Thyroid gland (tissue), 4 donors: Measurements from ENCODE around the gene MYADML2. TPM values are rescaled to one million over a fixed set of nuclear protein-coding genes. Genes with fewer than 3 reads are reported as not detected.
A peak's percentile ranks its signal among the peaks of the same experiment; 100 is the strongest.

ENCODE experiments used
- DNase-seq, 2 donors: peaks; one replicate each; pipeline ENCODE4 v3.0.0-alpha.2; 2019
- H3K27ac ChIP-seq, 3 donors: fragments of 200-600 bp; sonication (generic); 1 replicate in 2 of 3; 2 replicates in 1 of 3; pipeline ENCODE4 v1.5.1; 2016 to 2019; ENCODE audit warnings: mild to moderate bottlenecking in 1 of 3, moderate library complexity in 1 of 3
- H3K27me3 ChIP-seq: fragments of 200-600 bp; sonication (generic); one replicate; pipeline ENCODE4 v1.5.1; 2019
- H3K36me3 ChIP-seq, 2 donors: fragments of 200-600 bp; sonication (generic); one replicate each; pipeline ENCODE4 v1.5.1; 2016 to 2019
- H3K4me1 ChIP-seq, 2 donors: fragments of 200-600 bp; sonication (generic); one replicate each; pipeline ENCODE4 v1.5.1; 2017 to 2019
- H3K4me3 ChIP-seq, 3 donors: fragments of 200-600 bp; sonication (generic); replicated peaks in 1 of 3; 1 replicate in 2 of 3; 2 replicates in 1 of 3; pipeline ENCODE4 v1.5.1; 2016; ENCODE audit warnings: mild to moderate bottlenecking in 1 of 3
- H3K9me3 ChIP-seq: fragments of 200-600 bp; sonication (generic); one replicate; pipeline ENCODE4 v1.5.1; 2017
- POLR2A ChIP-seq, 2 donors: fragments of 450-650 bp; IDR thresholded peaks; one replicate each; pipeline ENCODE4 v1.6.1; 2017; ENCODE audit warnings: antibody characterized with exemption in 2 of 2, mild to moderate bottlenecking in 2 of 2, moderate library complexity in 1 of 2
- WGBS, 2 donors: methylation state at CpG; one replicate each; pipeline ENCODE4 v1.1.5; 2017; 5-methylcytosine and 5-hydroxymethylcytosine counted together
- intact Hi-C: fragments of 100-400 bp; cut with DNase I; formaldehyde crosslinking; loops from one replicate; pipeline ENCODE4 v1.15.1; 2023
- total RNA-seq, 4 donors: library from RNA; depleted of rRNA; stranded (reverse); fragments of >200 nt; gene quantifications; one replicate each; pipeline ENCODE4 v1.2.3, GENCODE V29; 2016
- TF ChIP-seq, protein P1 (sequence below), 6 experiments: fragments of 200-600 bp in 3 of 6; fragments of 450-650 bp in 3 of 6; sonication (generic) in 3 of 6; IDR thresholded peaks; one replicate each; pipeline ENCODE4 v1.5.1; 2016 to 2019; ENCODE audit warnings: antibody characterized with exemption in 6 of 6, mild to moderate bottlenecking in 2 of 6, inconsistent platforms in 1 of 6, moderate library complexity in 1 of 6

Gene MYADML2
- total RNA-seq, 4 donors from 2014 or later = not detected

DNA sequence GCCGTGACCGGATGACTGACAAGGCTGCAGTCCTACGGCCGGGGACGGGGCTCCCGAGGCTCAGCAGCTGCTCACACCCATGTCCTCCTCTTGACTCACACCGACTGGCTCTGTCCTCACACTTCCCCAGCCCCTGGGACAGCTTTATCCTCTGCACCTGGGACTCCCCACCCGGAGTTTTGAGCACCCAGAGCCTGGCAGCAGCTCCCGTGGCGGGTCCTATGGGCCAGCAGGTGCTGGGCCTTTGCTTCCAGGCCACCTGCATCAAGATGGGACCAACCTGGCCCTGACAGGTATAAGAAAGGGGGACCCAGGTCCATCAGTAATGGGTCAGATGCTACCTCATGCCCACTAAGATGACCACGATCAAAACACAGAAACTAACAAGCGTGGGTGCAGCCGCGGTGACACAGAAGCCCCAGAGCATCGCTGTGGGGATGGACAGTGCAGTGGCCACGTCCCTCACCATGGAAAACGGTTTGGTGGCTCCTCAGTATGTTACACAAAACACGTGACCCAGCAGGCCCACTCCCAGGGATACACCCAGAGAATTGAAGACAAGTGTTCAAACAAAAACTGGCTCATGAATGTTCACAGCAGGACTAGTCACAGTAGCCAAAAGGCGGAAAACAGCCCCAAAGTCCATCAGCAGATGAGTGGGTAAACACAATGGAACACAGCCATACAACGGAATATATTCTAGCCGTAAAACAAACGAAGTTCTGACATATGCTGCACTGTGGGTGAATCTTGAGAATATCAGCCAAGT, 17.2 kb upstream of the MYADML2 start:
- Histone ChIP-seq H3K36me3 (no peaks in the 10 kb centered on the region), H3K27me3 (peaks cover 13% of the 10 kb centered on the region), H3K4me3 (no peak overlapping the region), H3K27ac (no peak overlapping the region), H3K4me1 (peaks cover 15 to 35% of the 10 kb centered on the region in 2 donors), H3K9me3 (no peaks in the 10 kb centered on the region)
- intact Hi-C loops = no loop called here
- 79 to 81% methylated on average over 22 of the region's 22 CpGs for WGBS, 2 donors
- DNase-seq = no peak
- no peak for TF ChIP-seq POLR2A (IDR thresholded peaks at IDR 0.05)
- TF ChIP-seq, protein P1, sequence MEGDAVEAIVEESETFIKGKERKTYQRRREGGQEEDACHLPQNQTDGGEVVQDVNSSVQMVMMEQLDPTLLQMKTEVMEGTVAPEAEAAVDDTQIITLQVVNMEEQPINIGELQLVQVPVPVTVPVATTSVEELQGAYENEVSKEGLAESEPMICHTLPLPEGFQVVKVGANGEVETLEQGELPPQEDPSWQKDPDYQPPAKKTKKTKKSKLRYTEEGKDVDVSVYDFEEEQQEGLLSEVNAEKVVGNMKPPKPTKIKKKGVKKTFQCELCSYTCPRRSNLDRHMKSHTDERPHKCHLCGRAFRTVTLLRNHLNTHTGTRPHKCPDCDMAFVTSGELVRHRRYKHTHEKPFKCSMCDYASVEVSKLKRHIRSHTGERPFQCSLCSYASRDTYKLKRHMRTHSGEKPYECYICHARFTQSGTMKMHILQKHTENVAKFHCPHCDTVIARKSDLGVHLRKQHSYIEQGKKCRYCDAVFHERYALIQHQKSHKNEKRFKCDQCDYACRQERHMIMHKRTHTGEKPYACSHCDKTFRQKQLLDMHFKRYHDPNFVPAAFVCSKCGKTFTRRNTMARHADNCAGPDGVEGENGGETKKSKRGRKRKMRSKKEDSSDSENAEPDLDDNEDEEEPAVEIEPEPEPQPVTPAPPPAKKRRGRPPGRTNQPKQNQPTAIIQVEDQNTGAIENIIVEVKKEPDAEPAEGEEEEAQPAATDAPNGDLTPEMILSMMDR (IDR thresholded peaks at IDR 0.05) = no peak

DNA sequence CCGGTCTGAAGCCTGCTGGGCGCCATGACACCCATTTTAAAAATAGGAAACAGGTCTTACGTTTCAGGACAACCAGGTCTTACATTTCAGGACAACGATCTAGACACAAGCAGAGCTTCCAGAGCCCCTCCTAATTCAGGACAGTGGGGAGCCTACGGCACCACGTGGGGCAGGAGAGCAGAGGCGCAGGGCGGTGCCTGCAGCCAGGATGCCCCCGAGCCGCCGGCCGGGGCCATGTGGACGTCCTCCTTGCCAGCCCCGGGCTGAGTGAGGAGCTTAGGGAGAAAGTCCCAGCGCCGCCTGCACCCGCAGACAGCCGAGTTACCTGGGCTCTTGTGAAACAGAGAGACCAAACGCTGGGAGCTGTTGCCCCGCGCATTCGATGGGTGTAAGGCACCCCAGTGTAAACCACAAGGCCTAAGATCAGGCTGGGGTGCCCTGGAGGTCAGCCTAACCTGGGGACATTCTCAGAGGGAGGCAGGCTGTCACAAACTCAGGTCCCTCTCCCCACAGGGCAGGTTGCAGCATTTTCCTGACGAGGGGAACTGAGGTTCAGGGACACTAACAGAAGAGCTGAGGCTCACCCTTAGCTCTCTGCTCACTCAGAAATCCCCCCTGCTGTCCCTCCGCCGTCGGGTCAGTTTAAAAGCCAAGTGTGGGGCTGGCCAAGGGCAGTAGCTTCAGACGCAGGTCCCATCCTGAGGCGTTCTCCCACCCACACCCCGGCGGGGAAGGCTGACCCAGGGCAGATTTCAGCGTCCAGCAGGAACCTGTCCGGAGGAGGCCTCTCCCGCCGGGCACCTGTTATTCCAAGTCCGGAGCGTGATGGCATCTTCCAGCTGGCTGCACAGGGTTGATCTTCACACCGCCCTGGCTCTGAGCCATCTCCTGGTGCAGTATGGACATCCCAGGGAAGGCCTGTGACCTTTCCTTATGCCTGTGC, 15.7 kb upstream of the MYADML2 start:
- DNase-seq = no peak
- Histone ChIP-seq H3K27ac (no peak overlapping the region), H3K9me3 (no peaks in the 10 kb centered on the region), H3K27me3 (peaks cover 25% of the 10 kb centered on the region), H3K4me3 (no peak overlapping the region), H3K36me3 (no peaks in the 10 kb centered on the region), H3K4me1 (peaks cover 8 to 30% of the 10 kb centered on the region in 2 donors)
- TF ChIP-seq, protein P1 (IDR thresholded peaks at IDR 0.05) = no peak
- TF ChIP-seq POLR2A (IDR thresholded peaks at IDR 0.05) = no peak
- 62 to 68% methylated on average over 23 to 34 of the region's 37 CpGs for WGBS, 2 donors
- intact Hi-C loops = no loop called here

DNA sequence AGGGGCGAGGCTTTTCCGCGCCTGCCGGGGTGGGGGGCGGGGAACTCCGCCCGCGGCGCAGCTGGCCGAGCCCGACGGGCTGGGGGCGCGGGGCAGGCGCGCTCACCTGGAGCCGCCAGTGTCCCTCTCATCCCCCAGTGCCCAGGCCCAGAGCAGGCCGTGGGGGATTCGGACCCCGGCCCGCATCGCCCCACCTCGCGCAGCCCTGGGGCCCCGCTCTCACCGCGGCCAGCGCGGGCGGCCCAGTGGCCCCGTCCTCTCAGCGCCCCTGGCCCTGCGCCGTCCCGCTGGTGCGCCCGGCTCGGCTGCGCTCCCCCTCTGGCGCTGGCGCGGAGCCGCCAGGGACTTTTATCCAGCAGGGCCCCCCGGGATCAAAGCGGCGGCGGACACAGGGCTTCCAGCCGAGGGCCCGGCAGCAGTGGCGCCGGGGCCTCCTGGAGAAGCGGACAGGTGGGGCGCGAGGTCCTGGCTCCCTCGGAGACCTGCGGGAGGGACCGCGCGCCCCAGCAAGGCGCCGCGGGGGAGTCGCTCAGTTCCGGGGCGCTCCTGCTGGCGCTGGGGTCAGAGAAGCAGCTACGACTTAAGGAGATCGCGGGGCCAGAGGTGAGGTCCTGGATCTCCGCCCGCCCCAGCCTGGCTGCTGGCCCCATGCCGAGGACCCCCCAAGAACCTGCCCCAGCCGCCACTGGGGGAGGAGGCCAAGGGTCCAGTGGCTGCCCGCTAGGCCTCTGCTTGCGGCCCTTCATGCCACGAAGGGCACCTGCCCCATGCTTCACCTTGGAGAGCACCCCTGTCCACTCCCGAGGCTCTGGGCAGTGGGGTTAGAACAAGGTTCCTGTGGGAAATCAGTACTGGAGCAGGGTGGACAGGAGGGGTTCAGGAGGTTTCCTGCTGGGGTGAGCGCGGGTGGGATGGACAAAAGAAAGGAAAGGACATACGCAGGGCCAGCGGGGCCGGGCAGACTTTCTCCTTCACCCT, 14.8 kb upstream of the MYADML2 start:
- no peaks in the 10 kb centered on the region for H3K36me3 ChIP-seq
- peaks cover 6 to 23% of the 10 kb centered on the region in 2 donors for H3K4me1 ChIP-seq
- no peak for DNase-seq
- 15 to 46% methylated on average over 10 to 33 of the region's 82 CpGs for WGBS, 2 donors
- TF ChIP-seq POLR2A (IDR thresholded peaks at IDR 0.05) = no peak
- TF ChIP-seq, protein P1 (IDR thresholded peaks at IDR 0.05) = no peak
- H3K4me3 ChIP-seq = no peak overlapping the region
- H3K27me3 ChIP-seq = peaks cover 25% of the 10 kb centered on the region
- no peak overlapping the region for H3K27ac ChIP-seq
- H3K9me3 ChIP-seq = no peaks in the 10 kb centered on the region
- intact Hi-C loops = no loop called here

DNA sequence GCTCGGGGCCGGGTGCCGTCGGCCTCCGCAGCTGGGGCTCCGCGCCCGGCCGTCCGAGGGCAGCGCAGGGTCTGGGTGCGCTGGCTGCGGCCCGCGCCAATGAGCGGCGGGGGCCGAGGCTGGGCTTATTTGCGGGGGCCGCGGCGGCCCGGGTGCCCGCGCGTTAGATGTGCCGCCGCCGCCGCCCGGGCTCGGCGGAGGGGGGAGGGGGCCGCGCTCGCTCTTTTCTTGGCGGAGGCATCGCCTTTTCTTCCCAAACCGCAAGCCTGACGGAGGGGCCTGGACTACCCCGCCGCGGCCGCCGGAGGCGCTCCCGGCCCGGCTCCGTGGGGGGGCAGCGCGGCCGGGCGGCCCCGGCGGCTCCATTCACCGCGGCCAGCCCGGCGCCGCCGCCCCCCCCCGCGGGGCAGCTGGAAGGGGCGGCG, 14.1 kb upstream of the MYADML2 start, which contains the start of gene NOTUM:
TSS of gene NOTUM (minus strand) at position 101 of the 425 bp plus-strand sequence. CDS start 278 bp downstream, outside the sequence.
- peaks cover 6 to 23% of the 10 kb centered on the region in 2 donors for H3K4me1 ChIP-seq
- 0% methylated on average over 1 of the region's 65 CpGs; no CpG with 5 or more reads in 1 of the 2 donors for WGBS, 2 donors
- no peaks in the 10 kb centered on the region for H3K36me3 ChIP-seq
- peak in 1 of 2 donors; percentile 19 for DNase-seq
- peaks cover 25% of the 10 kb centered on the region for H3K27me3 ChIP-seq
- intact Hi-C loops = no loop called here
- H3K4me3 ChIP-seq = peak within 1 kb of the TSS in 1 of 3 donors; percentile 24
- TF ChIP-seq, protein P1 (IDR thresholded peaks at IDR 0.05) = peak in 2 of 6 experiments; percentile 14 to 38
- no peak for TF ChIP-seq POLR2A (IDR thresholded peaks at IDR 0.05)
- H3K27ac ChIP-seq = no peak within 1 kb of the TSS
- H3K9me3 ChIP-seq = no peaks in the 10 kb centered on the region
